GM21381 (cell line): ENCODE measurements around the gene EPHA3.

Experiments used
- ATAC-seq: cut with Tn5 transposase; IDR thresholded peaks from one replicate; pipeline ENCODE4 v1.9.1; 2021; ENCODE audit warnings: mild to moderate bottlenecking, moderate library complexity; ENCODE audit not compliant: unreplicated experiment

The EPHA3 gene

DNA sequence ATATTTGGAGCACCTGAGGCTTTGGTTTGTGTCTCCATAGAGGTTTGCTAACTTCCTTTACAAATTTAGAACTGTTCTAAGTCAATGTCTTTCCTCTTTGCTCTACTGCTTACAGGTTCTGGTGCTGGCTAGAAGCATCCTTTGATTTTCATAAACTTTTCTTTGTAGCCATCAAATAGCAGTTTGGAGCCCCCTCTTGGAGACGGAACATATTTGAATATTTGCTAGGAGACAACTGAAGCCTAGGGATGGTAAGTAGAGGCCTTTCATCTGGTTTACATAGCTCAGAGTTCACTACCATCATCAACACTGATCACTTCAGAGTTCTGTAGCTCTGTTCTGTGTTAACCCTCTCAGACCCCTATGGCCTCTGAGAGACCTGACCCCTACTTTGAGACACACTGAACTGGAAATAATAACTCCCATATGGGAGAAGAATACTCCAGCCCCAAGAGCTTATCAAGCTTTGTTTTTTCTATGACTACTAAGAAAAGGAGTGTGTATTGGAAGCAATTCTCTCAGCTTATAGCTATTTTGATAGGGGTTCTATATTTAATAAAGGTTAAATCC is 420.4 kb downstream of the EPHA3 start:
- no peak for ATAC-seq
